Measurements from ENCODE around the gene MAP1B. TPM values are rescaled to one million over a fixed set of nuclear protein-coding genes. Genes with fewer than 3 reads are reported as not detected.
A peak's percentile ranks its signal among the peaks of the same experiment; 100 is the strongest.

MAP1B gene
- total RNA-seq, 1 donor, result 74.3 TPM

GRCh38 chr5:72187388-72188075, 80.3 kb downstream of the MAP1B start:
- no peak for DNase-seq (ENCODE audit: low read depth)
- TF ChIP-seq, protein P1, sequence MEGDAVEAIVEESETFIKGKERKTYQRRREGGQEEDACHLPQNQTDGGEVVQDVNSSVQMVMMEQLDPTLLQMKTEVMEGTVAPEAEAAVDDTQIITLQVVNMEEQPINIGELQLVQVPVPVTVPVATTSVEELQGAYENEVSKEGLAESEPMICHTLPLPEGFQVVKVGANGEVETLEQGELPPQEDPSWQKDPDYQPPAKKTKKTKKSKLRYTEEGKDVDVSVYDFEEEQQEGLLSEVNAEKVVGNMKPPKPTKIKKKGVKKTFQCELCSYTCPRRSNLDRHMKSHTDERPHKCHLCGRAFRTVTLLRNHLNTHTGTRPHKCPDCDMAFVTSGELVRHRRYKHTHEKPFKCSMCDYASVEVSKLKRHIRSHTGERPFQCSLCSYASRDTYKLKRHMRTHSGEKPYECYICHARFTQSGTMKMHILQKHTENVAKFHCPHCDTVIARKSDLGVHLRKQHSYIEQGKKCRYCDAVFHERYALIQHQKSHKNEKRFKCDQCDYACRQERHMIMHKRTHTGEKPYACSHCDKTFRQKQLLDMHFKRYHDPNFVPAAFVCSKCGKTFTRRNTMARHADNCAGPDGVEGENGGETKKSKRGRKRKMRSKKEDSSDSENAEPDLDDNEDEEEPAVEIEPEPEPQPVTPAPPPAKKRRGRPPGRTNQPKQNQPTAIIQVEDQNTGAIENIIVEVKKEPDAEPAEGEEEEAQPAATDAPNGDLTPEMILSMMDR (IDR thresholded peaks at IDR 0.05; ENCODE audit: insufficient read depth, low read depth, low read length), result no peak
- H3K4me3 ChIP-seq (ENCODE audit: low read depth, low read length), result no peak overlapping the region

- no peak for DNase-seq (ENCODE audit: low read depth)
- TF ChIP-seq, protein P1 (IDR thresholded peaks at IDR 0.05; ENCODE audit: insufficient read depth, low read depth, low read length), result no peak
- no peak overlapping the region for H3K4me3 ChIP-seq (ENCODE audit: low read depth, low read length)
These were observed 80.9 kb downstream of the MAP1B start for GRCh38 chr5:72188166-72188565.

DNA sequence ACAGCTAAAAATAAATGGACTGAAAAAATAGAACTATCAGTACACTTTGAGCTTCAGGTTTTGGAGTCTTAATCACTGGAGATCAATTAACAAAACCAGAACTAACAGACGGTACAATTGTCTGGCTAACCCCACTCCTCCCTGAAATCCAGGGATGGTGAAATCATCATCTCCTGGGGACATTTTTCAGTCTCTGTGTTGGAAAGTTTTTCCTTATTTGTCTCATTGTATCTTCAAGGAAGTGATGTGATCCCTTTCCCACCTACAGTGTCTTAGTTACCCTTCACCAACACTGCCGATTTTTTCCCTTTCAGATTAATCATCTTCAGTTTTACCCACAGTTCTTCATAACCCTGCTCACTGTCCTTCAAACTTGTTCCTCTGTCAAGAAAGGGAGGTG, 81.9 kb downstream of the MAP1B start:
- H3K4me3 ChIP-seq (ENCODE audit: low read depth, low read length), result no peak overlapping the region
- DNase-seq (ENCODE audit: low read depth), result no peak
- TF ChIP-seq, protein P1 (IDR thresholded peaks at IDR 0.05; ENCODE audit: insufficient read depth, low read depth, low read length), result no peak

GRCh38 chr5:72191404-72191803, 84.1 kb downstream of the MAP1B start:
- TF ChIP-seq, protein P1 (IDR thresholded peaks at IDR 0.05; ENCODE audit: insufficient read depth, low read depth, low read length), result no peak
- H3K4me3 ChIP-seq (ENCODE audit: low read depth, low read length), result no peak overlapping the region
- DNase-seq (ENCODE audit: low read depth), result peak; percentile 37

DNA sequence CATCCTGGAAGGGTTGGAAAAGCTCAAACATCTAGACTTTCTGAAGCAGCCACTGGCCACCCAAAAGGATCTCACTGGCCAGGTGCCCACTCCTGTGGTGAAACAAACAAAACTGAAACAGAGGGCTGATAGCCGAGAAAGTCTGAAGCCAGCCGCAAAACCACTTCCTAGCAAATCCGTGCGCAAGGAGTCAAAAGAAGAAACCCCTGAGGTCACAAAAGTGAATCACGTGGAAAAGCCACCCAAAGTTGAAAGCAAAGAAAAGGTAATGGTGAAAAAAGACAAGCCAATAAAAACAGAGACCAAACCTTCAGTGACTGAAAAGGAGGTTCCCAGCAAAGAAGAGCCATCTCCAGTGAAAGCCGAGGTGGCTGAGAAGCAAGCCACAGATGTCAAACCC, 87.6 kb downstream of the MAP1B start:
- H3K4me3 ChIP-seq (ENCODE audit: low read depth, low read length), result no peak overlapping the region
- DNase-seq (ENCODE audit: low read depth), result no peak
- TF ChIP-seq, protein P1 (IDR thresholded peaks at IDR 0.05; ENCODE audit: insufficient read depth, low read depth, low read length), result no peak

GRCh38 chr5:72195581-72195980, 88.3 kb downstream of the MAP1B start:
- H3K4me3 ChIP-seq (ENCODE audit: low read depth, low read length), result no peak overlapping the region
- DNase-seq (ENCODE audit: low read depth), result no peak
- TF ChIP-seq, protein P1 (IDR thresholded peaks at IDR 0.05; ENCODE audit: insufficient read depth, low read depth, low read length), result no peak

GRCh38 chr5:72197393-72197792, 90.1 kb downstream of the MAP1B start:
- TF ChIP-seq, protein P1 (IDR thresholded peaks at IDR 0.05; ENCODE audit: insufficient read depth, low read depth, low read length), result no peak
- DNase-seq (ENCODE audit: low read depth), result no peak
- H3K4me3 ChIP-seq (ENCODE audit: low read depth, low read length), result no peak overlapping the region
